ENCODE measurements around the gene CDC42EP4.
"Not testable (repeated sequence)": the region's sequence is repeated elsewhere in the genome, so short reads cannot be mapped to it uniquely, and the experiment has no call there.

The CDC42EP4 gene

DNA sequence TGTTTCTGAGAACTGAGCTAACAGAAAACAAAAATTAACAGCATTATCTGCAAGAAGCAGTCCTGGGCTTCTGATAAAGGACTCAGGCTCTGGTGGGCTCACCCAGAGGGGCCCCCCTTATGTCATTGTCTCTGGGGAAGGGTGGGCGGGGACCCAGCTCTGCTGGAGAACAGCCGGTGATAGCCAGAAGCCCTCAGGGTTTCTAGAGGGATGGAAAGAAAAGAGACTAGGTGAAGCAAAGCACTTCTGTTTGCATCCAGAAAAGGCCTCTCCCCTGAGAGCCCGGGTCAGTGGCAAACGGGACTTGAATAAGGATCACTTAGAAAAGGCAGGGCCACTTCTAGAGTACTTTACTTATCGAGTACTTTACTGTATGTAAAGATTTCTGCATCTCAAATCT lies 7.0 kb upstream of the CDC42EP4 start:
- peak; percentile 79 for DNase-seq

DNA sequence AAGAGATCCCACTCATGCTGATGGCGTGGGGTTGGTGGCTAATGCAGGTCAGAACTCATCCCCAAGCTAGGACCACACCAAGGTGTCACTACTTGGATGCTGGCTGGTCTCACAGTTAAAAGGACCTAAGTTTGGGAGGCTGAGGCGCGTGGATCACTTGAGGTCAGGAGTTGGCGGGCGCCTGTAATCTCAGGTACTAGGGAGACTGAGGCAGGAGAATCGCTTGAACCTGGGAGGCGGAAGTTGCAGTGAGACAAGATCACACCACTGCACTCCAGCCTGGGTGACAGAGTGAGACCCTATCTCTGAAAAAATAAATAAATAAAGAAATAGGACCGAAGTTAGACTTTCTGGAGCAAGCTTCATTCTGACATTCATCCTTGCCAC lies 6.6 kb upstream of the CDC42EP4 start:
- no peak for DNase-seq

DNA sequence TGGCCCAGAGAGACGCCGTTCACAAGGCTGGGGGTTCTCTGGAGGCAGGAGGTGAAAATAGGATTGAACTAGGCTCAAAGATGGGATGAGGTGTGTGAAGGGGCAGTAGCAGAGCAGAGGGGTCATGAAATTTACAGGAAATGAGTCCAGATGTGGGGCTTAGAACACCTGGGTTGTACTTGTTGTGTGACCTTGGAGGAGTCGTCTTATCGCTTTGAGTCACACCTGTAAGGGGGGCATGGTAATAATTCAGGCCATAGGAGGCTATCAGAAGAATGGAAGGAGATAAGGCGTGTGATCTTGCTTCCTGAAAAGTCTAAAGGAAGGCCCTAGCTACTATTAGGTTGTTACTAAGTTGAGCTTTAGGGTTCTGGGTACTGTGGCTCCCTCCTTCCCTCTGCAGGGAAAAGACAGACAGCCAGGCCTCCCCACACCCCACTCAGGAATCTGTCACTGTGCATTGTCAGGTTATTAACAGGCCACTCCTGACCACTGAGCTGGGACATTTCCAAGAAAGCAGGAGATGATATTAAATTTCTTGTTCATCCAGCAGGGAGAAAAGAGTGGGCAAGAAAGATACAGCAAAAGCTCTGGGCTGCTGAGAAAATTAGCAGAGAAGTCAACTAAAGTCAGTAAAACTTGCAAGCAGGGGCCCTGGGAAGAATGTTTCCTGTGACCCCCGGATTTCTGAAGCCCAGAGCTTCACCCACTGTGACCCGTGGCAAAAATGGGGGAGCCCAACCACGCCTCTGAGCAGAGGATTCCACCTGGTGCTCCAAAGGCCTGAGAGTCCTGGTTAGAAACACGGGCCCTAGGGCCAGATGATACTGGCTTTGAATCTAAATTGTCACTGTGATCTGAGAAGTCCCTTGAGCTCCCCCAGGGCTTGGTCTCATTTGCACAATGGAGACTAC lies 6.0 kb upstream of the CDC42EP4 start:
- DNase-seq: peak; percentile 38

DNA sequence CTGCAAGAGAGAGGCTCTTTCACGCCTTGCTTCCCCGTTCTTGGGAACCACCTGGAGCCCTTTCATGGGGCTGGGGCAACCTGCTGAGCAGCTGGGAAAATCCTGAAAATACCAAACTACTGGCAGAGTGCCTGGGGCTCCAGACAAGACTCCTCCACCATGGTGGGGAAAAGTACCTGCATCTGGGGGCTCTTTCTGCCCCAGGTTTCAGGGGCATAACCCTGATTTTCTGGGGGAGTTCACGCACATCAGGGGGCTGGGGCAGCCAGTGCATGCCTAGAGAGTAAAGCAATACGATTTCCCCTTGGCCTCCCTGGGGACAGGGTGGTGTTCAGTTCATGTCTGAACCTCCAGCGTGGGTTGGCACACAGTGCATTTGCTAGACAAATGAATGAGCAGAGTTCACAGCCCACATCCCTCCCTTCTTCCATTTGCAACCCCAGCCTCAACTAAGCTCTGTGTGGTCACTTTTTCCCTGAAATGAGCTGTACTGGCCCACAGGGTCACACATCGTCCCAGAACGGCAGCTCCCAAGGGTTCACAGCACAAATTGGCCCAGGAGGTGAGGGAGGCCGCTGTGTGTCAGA lies 5.2 kb upstream of the CDC42EP4 start:
- DNase-seq: no peak

DNA sequence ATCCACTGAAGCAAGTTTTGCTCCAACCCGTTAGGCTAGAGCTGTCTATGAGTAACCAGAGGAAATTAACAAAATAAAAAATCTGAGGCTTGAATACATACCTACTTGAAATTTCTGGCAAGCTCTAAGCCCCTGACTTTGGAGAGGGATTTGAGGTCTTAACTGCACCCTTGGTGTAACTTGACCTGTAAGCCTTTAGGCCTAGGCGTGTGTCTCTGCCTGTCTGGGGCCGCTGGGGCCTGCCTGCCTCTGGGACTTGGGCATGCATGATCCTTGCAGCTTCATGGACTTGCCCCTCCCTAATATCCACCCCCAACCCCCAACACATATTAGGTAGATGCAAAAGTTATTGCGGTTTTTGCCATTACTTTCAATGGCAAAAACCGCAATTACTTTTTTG lies 3.7 kb upstream of the CDC42EP4 start:
- DNase-seq: no peak

DNA sequence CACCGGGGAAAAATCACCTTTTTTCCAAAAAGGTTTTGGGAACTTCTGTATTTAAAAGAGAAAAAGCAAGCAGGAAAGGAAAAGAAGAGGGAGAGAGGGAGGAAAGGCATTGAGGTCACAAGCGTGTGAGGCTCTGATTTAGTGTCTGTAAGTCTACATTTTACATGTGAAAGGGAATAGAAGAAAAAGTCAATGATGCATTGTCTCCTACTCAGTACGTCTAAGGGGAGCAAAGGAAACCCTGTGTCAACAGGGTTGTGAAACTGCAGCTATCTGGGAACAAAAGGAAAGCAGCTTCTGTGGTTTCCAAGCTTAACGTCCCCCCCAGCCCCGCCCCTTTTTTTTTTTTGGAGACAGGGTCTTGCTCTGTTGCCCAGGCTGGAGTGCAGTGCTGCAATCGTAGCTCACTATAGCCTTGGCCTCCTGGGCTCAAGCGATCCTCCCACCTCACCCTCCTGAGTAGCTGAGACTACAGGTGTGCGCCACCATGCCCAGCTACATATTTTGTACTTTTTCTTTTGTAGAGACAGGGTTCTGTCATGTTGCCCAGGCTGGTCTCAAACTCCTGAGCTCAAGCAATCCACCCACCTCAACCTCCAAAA lies 1.8 kb upstream of the CDC42EP4 start:
- DNase-seq: no peak

DNA sequence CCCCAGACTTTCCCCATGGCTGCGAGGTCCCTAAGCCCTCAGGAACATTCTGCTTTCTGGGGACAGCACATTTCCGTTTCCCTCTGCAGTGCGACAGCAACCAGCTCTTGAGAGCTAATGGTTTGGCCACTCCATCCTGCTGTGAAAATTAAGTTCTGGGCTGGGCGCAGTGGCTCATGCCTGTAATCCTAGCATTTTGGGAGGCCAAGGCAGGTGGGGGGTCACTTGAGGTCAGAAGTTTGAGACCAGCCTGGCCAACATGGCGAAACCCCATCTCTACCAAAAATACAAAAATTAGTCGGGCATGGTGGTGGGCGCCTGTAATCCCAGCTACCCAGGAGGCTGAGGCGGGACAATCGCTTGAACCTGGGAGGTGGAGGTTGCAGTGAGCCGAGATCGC lies 1.1 kb upstream of the CDC42EP4 start:
- not testable (repeated sequence) for DNase-seq

DNA sequence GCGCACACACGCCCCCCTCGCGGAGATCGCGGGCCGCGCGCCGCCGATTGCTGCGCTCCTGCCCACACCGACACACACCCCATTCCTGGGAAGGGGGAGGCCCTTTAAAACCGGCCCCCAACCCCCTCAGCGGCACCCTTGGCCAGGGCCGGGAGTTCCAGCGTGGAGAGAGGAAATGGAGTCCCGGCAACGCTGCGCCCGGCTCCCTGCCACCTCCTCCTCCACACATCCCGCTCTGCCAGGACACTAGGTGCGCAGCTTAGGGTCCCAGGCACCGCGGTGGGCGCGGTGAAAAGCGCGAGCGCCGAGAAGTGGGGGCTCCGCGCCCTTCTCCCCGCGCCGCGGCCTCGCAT lies 397 bp downstream of the CDC42EP4 start:
- DNase-seq: no peak

DNA sequence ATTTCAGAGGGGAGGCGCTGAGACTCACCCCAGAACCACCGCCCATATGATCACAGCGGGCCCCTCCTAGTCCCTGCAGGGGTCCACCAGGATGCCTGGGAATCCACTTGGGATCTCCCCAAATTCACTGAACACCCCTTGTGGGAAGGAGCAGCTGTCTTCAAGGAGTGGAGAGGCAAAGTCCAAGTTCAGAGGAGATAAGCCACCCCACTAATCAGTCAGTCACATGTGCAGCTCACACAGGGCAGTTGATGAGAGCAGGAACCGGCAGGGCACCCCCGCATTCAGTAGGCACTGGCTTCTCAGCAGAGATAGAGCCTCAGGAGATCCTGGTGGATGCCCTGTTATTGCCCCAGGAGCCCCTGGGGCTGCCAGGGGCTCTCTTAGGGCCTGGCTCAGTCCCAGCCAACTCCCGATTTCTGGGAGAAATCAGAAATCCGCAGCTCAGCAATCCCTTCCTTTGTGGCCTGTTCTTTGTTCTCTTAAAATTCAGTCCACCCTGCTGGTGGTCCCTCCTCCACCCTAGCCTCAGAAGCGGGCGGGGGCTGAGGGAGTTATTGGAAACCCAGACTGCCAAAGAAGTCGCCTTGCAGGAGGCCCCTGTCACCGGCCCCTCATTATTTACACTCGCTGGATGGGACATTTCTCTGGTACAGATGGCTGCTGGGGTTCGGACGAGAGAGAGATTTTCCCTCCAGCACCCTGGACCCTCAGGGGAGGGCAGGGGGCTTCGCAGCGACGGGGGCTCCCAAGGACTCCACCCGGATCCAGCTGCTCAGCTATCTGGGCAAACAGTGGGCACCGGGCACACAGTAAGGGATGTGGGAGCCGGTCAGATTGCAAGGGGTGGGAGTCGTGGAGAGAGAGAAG lies 1.8 kb downstream of the CDC42EP4 start:
- peak; percentile 95 for DNase-seq

DNA sequence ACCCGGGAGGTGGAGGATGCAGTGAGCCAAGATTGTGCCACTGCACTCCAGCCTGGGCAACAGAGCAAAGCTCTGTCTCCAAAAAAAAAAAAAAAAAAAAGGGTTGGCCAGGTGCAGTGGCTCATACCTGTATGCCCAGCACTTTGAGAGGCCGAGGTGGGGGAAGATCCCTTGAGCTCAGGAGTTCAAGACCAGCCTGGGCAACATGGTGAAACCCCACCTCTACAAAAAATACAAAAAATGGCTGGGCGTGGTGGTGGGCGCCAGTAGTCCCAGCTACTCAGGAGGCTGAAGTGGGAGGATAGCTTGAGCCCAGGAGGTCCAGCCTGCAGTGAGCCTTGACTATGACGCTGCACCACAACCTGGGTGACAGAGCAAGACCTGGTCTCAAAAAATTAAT lies 2.8 kb downstream of the CDC42EP4 start:
- not testable (repeated sequence) for DNase-seq

DNA sequence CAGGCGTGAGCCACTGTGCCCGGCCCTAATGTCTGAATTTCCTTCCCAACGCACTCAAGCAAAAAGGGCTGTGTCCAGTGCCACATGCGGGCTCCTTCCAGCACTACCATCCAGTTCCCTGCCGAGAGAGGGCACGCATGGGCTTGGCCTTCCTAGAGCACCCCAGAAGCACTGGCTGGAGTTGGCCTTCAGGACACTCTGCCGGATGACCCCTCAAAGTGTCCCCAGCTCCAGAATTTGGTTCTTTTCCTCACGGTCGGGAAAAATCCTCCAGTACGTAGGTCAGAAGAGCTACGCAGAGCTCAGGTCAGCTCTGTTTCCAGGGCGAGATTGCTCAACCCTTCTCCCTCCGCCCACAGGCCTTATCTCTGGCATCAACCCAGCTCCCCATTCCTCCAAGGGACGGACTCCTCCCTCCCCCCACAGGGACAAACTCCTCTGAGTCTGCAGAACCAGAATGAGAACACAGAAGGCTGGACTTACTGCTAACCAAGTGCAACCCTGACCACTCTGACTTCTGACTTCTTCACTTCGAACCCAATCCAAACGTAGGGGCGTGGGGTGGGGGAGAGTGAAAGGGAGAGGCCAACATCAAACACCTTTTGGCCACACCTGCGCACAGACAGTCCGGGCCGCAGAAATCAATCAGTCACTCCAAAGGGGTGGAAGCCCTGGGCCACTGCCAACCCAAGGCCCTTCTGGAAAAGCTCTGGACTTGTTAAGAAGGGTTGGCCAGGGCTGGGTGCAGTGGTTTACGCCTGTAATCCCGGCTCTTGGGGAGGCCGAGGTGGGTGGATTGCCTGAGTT lies 3.6 kb downstream of the CDC42EP4 start:
- peak; percentile 84 for DNase-seq

DNA sequence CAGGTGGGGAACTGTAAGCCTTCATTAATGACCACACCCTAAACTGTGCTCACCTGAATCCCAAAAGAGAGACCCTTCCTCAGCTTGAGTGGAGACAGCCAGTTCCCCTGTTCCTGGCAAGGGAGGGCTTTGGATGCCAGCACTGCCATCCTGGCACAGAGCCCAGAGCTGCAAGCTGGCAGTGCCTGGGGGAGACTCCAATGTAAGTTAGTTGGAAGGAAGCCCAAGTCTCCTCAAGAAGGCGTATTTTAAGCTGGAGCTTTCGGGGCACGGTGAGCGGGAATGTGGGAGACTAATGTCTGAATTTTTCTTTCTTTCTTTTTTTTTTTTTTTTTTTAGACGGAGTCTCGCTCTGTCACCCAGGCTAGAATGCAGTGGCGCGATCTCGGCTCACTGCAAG lies 4.7 kb downstream of the CDC42EP4 start:
- DNase-seq: peak; percentile 49

DNA sequence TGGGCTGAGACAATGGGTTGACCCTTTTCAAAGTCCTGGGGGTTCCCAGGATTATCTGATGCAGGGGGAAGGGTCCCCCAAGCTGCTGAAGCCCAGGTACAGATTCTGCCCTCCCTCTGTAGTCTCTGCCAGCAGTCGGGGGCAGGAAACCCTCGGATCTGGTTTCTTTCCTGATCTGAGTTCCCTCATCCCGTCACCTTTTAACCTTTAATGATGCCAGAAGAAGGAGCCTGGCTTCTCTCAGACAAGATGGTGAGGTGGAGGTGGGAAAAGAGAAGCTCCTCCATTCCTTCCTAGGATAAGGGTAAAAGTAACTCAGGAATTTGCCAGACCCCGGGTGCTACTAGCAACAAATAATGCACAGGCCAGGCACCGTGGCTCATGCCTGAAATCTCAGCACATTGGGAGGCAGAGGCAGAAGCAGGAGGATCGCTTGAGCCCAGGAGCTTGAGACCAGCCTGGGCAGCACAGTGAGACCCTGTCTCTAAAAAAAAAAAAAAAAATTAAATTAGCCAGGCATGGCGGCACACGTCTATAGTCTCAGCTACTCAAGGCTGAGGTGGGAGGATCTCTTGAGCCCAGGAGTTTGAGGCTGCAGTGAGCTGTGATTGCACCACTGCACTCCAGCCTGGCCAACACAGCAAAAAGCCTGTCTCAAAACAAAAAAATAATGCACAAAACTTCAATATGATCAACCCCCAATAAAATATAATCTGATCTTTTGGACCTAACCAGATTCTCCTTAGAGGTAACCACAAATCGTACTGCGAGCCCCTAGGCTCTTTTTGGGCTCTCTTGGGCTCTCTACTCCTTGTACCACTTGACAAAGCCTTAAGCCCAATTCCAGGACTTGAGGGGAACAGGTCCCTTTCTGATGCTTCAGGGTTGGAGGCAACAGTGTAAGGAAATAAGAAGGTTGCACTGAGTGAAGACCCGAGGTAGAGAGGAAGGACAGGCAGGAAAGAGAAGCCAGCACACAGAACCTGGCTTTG lies 5.7 kb downstream of the CDC42EP4 start:
- no peak for DNase-seq

DNA sequence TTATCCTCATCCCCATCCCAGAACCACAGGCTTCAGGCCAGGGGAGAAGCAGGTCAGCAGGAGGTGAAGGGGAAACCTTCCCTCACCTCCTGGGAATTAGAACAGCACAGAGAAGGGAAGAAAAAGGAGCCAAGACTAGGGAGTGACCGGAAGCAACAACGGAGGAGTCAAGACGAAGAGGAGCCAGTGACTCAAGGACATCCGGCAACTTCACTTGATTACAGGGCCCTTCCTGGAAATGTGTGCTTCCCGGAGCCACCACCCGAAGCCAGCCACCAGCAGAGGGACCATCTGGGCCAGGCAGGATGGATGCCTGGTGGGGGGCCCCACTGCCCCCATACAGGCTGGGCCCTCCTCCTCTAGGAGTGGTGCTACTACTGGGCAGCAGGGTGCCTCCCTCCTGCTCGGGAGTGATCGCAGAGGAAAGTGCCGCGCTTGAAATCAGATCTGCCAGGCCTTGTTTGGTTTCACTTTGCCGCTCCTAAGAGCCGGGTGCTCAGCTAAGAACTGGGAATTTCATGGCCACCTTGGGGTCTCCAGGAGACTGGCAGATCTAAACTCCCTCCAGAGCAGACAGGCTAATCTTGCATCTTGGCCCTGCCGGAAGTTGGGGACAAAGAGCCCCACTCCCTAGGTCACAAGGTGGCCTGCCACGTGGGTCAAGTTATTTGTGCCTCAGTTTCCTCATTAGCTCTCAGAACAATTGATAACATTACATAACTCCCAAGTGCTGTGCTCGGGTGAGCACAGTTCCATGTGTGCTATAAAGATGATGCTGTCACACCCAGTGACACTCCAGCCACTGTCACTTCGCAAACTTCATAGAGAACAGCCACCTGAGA lies 6.6 kb downstream of the CDC42EP4 start:
- peak; percentile 57 for DNase-seq

DNA sequence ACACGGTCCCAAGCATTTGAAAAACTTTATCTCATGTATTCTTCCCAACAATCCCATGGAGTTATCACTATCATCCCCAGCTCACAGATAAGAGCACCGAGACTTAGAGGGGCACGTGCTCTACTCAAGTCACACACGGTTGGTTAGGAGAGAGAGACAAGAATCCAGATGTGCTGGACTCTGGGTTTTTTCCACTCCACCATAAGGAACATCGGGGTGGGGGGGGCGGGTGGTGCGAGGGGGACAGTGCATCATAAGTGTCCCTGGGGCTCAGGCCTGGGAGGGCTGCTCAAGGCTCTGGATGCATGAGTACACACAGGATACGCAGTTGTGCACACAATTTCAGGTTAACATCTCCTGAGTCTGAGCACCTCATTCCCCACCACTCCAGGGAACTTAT lies 7.4 kb downstream of the CDC42EP4 start:
- no peak for DNase-seq

DNA sequence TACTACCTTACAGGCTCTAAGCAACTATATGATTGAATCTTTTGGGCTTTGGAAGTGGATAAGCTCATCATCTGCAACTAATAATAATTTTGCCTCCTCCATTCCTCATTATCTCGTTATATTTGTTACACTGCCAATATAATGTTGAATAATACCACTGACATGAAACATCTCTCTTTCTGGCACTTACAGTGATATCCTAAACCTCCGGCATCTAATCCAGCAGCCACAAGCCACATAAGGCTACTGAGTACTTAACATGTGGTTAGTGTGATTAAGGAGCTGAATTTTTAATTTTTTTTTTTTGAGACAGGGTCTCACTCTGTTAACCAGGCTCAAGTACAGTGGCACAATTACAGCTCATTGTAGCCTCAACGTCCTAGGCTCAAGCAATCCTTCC lies 9.6 kb downstream of the CDC42EP4 start:
- DNase-seq: peak; percentile 57

DNA sequence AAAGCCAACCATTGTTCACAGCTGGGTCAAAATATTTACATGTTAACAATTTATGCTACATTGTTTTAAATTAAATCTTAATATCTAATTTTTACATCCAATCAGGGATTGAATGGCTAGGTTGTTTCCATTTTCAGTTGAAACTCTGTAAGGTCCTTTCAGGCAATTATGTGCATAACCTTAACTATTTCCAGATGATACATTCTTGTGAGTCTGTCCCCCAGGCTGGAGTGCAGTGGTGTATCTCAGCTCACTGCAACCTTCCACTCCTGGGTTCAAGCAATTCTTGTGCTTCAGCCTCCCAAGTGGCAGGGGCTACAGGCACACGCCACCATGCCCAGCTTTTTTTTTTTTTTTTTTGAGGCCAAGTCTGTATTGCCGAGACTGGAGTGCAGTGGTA lies 10.4 kb downstream of the CDC42EP4 start:
- DNase-seq: no peak

DNA sequence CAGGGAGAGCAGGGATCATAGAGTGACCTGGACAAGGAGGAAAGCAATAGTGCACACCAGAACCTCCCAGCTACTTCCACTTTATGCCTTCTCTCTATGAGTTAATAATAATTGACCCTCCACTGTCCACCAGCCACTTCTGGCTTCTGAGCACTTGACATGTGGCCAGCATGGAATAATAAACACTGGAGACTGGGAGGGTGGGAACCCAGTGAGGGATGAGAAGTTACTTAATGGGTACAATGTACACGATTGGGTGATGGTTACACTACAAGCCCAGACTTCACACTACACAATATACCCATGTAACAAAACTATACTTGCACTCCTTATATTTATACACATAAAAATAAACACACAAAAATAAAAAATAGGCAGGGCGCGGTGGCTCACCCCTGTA lies 11.4 kb downstream of the CDC42EP4 start:
- no peak for DNase-seq

DNA sequence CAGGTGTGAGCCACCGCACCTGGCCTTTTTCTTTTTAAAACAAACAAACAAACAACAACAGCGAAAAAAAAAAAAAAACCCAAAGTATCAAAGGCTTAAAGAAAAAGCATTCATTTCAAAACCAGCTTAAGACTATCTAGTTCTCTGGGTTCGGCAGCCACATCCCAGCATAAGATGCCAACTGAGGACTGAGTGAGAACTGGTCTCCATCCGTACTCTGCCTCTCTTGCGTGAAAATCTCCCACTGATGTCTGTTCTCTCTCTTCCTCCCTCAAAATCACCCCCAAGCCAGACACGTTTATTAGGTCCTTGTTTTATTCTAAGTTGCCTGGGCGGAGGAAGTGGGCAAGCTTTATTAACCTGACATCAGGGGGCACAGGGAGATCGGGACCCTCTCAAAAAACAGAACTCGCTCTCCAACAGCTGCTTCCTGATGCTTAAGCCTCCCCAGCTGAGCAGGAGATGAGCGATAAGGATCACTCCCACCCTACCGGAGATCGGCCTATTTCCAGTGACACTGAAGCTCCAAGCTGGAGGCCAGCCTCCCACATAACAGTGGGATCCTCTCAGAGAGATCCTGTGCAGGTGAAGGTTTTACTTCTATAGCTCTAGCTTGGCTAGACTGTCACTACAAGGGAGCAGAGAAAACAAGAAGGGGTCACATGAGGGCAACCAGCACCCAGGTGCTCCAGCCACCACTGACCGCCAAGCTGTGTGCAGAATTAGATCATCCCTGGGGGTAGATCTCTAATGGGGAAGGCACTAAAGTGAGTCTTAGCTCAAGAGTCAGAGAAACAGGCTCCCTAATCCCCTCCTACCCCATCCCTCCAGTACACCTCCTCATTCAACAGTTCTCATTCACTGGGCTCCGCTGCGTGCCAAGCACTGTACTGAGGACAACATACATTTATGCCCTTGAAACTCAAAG lies 13.6 kb downstream of the CDC42EP4 start:
- DNase-seq: no peak
